Parathyroid adenoma (tissue), 2 donors: ENCODE data around the gene TPRG1L.

Experiments
- H2AFZ ChIP-seq: fragments of 300-600 bp; sonication (generic); one replicate; pipeline ENCODE4 v1.7.0; 2017; ENCODE audit warnings: antibody characterized with exemption, mild to moderate bottlenecking
- H3K27ac ChIP-seq: fragments of 300-600 bp; sonication (generic); one replicate; pipeline ENCODE4 v1.7.0; 2017
- H3K27me3 ChIP-seq: fragments of 300-600 bp; sonication (generic); one replicate; pipeline ENCODE4 v1.7.0; 2017; ENCODE audit warnings: low read length; ENCODE audit not compliant: control insufficient read depth, insufficient read depth
- H3K36me3 ChIP-seq: fragments of 300-600 bp; sonication (generic); one replicate; pipeline ENCODE4 v1.7.0; 2017; ENCODE audit warnings: low read length; ENCODE audit not compliant: control insufficient read depth, insufficient read depth
- H3K4me1 ChIP-seq: fragments of 300-600 bp; sonication (generic); one replicate; pipeline ENCODE4 v1.7.0; 2017; ENCODE audit warnings: control low read depth
- H3K4me2 ChIP-seq: fragments of 300-600 bp; sonication (generic); one replicate; pipeline ENCODE4 v1.7.0; 2017; ENCODE audit warnings: low read length
- H3K4me3 ChIP-seq: fragments of 300-600 bp; sonication (generic); one replicate; pipeline ENCODE4 v1.7.0; 2017; ENCODE audit warnings: low read depth, low read length
- H3K79me2 ChIP-seq: fragments of 300-600 bp; sonication (generic); one replicate; pipeline ENCODE4 v1.7.0; 2017; ENCODE audit warnings: control low read depth
- H3K9ac ChIP-seq: fragments of 300-600 bp; sonication (generic); one replicate; pipeline ENCODE4 v1.7.0; 2017; ENCODE audit warnings: mild to moderate bottlenecking
- H3K9me3 ChIP-seq: fragments of 300-600 bp; sonication (generic); one replicate; pipeline ENCODE4 v1.7.0; 2017; ENCODE audit warnings: low read length; ENCODE audit not compliant: control insufficient read depth
- CTCF ChIP-seq: fragments of 300-600 bp; sonication (generic); IDR thresholded peaks from one replicate; pipeline ENCODE4 v1.7.0; 2017; ENCODE audit warnings: antibody characterized with exemption, mild to moderate bottlenecking
- donor health status: primary hyperparathyroidism.

The TPRG1L gene

GRCh38 chr1:3630914-3631313 lies 6.1 kb downstream of the TPRG1L start:
- no peak overlapping the region for H3K4me2 ChIP-seq
- H2AFZ ChIP-seq = no peak overlapping the region
- TF ChIP-seq CTCF = no peak
- H3K4me3 ChIP-seq = no peak overlapping the region
- no peaks in the 10 kb centered on the region for H3K36me3 ChIP-seq
- no peaks in the 10 kb centered on the region for H3K27me3 ChIP-seq
- H3K9me3 ChIP-seq = no peaks in the 10 kb centered on the region
- H3K4me1 ChIP-seq = no peaks in the 10 kb centered on the region
- H3K79me2 ChIP-seq = no peaks in the 10 kb centered on the region
- H3K27ac ChIP-seq = no peak overlapping the region
- H3K9ac ChIP-seq = no peak overlapping the region

- Histone ChIP-seq H3K27me3 (no peaks in the 10 kb centered on the region), H3K36me3 (no peaks in the 10 kb centered on the region)
- TF ChIP-seq CTCF = no peak
Measured at GRCh38 chr1:3631320-3632260, 6.8 kb downstream of the TPRG1L start.

GRCh38 chr1:3632298-3632697 lies 7.5 kb downstream of the TPRG1L start:
- no peaks in the 10 kb centered on the region for H3K4me1 ChIP-seq
- H3K4me3 ChIP-seq = no peak overlapping the region
- no peak for TF ChIP-seq CTCF
- H2AFZ ChIP-seq = no peak overlapping the region
- H3K79me2 ChIP-seq = no peaks in the 10 kb centered on the region
- H3K27ac ChIP-seq = no peak overlapping the region
- H3K9ac ChIP-seq = no peak overlapping the region
- H3K36me3 ChIP-seq = no peaks in the 10 kb centered on the region
- no peak overlapping the region for H3K4me2 ChIP-seq
- H3K9me3 ChIP-seq = no peaks in the 10 kb centered on the region
- H3K27me3 ChIP-seq = no peaks in the 10 kb centered on the region

More at GRCh38 chr1:3631320-3632260, 6.8 kb downstream of the TPRG1L start:
- no peak overlapping the region for H2AFZ ChIP-seq
- no peak overlapping the region for H3K4me2 ChIP-seq
- H3K4me1 ChIP-seq = no peaks in the 10 kb centered on the region
- H3K9ac ChIP-seq = no peak overlapping the region
- no peaks in the 10 kb centered on the region for H3K9me3 ChIP-seq
- no peak overlapping the region for H3K27ac ChIP-seq
- no peaks in the 10 kb centered on the region for H3K79me2 ChIP-seq
- H3K4me3 ChIP-seq = no peak overlapping the region

- Histone ChIP-seq H3K27me3 (no peaks in the 10 kb centered on the region), H3K9ac (no peak overlapping the region), H3K4me1 (no peaks in the 10 kb centered on the region), H3K27ac (no peak overlapping the region), H3K4me2 (no peak overlapping the region), H3K4me3 (no peak overlapping the region), H2AFZ (no peak overlapping the region), H3K79me2 (no peaks in the 10 kb centered on the region), H3K9me3 (no peaks in the 10 kb centered on the region), H3K36me3 (no peaks in the 10 kb centered on the region)
- no peak for TF ChIP-seq CTCF
Measured at GRCh38 chr1:3632716-3633343, 8.0 kb downstream of the TPRG1L start.
